HepG2 (cell line): ENCODE measurements around the gene CYB5R3. TPM values are rescaled to one million over a fixed set of nuclear protein-coding genes. Genes with fewer than 3 reads are reported as not detected.

ENCODE experiments used
- CREB1 ChIP-seq, 2 experiments: fragments of 450-650 bp in 1 of 2; IDR thresholded peaks; 2 replicates each; pipeline ENCODE4 v1.6.1; 2016 to 2017; ENCODE audit warnings: control low read depth in 1 of 2, mild to moderate bottlenecking in 1 of 2, missing compliant biosample characterization in 1 of 2, missing genetic modification characterization in 1 of 2
- EEA1 ChIP-seq: sonication (generic); formaldehyde crosslinking; IDR thresholded peaks from 2 replicates; pipeline ENCODE4 v1.5.1; 2020; ENCODE audit warnings: mild to moderate bottlenecking, missing genetic modification reagents, borderline replicate concordance
- ELF1 ChIP-seq: sonication (generic); formaldehyde crosslinking; IDR thresholded peaks from 2 replicates; pipeline ENCODE4 v1.4.0; 2020; ENCODE audit warnings: missing genetic modification reagents
- MAFG ChIP-seq: sonication (generic); formaldehyde crosslinking; IDR thresholded peaks from 2 replicates; pipeline ENCODE4 v1.5.1; 2020; ENCODE audit warnings: mild to moderate bottlenecking, missing genetic modification reagents
- MED13 ChIP-seq: sonication (generic); formaldehyde crosslinking; IDR thresholded peaks from 2 replicates; pipeline ENCODE4 v1.5.0; 2020; ENCODE audit warnings: missing genetic modification reagents
- SALL1 ChIP-seq: sonication (generic); formaldehyde crosslinking; IDR thresholded peaks from 2 replicates; pipeline ENCODE4 v1.8.0; 2022; ENCODE audit warnings: mild to moderate bottlenecking, missing genetic modification reagents
- SMAD1 ChIP-seq: sonication (generic); formaldehyde crosslinking; IDR thresholded peaks from 2 replicates; pipeline ENCODE4 v1.4.0; 2020; ENCODE audit warnings: missing genetic modification reagents, low read depth, mild to moderate bottlenecking, borderline replicate concordance
- SNAI1 ChIP-seq: sonication (generic); formaldehyde crosslinking; IDR thresholded peaks from 2 replicates; pipeline ENCODE4 v1.5.0; 2020; ENCODE audit warnings: mild to moderate bottlenecking, missing genetic modification reagents, borderline replicate concordance
- SOX6 ChIP-seq, 2 experiments: fragments of 450-650 bp in 1 of 2; sonication (generic) in 1 of 2; formaldehyde crosslinking in 1 of 2; IDR thresholded peaks; 2 replicates each; pipeline versions ENCODE4 v1.4.0 to v1.6.1; 2017 to 2020; ENCODE audit warnings: antibody characterized with exemption in 1 of 2, mild to moderate bottlenecking in 1 of 2, missing genetic modification reagents in 1 of 2
- SSRP1 ChIP-seq: IDR thresholded peaks from 2 replicates; pipeline ENCODE4 v1.6.1; 2016; ENCODE audit warnings: control low read depth
- STAG1 ChIP-seq: sonication (generic); formaldehyde crosslinking; IDR thresholded peaks from 2 replicates; pipeline ENCODE4 v1.4.0; 2020; ENCODE audit warnings: missing genetic modification reagents
- ZFY ChIP-seq: sonication (generic); formaldehyde crosslinking; IDR thresholded peaks from 2 replicates; pipeline ENCODE4 v1.4.0; 2020; ENCODE audit warnings: missing genetic modification reagents
- ZNF251 ChIP-seq: sonication (generic); formaldehyde crosslinking; IDR thresholded peaks from 2 replicates; pipeline ENCODE4 v1.9.0; 2021; ENCODE audit warnings: mild to moderate bottlenecking, missing genetic modification reagents
- ZNF256 ChIP-seq: sonication (generic); formaldehyde crosslinking; conservative IDR thresholded peaks from 2 replicates; pipeline ENCODE4 v1.4.0; 2020; ENCODE audit warnings: missing genetic modification reagents
- ZNF446 ChIP-seq: sonication (generic); formaldehyde crosslinking; IDR thresholded peaks from 2 replicates; pipeline ENCODE4 v1.5.0; 2020; ENCODE audit warnings: mild to moderate bottlenecking, missing genetic modification reagents
- ZNF468 ChIP-seq: sonication (generic); formaldehyde crosslinking; IDR thresholded peaks from 2 replicates; pipeline ENCODE4 v1.8.0; 2022; ENCODE audit warnings: mild to moderate bottlenecking, moderate library complexity, missing genetic modification reagents
- ZNF543 ChIP-seq: sonication (generic); formaldehyde crosslinking; IDR thresholded peaks from 2 replicates; pipeline ENCODE4 v1.4.0; 2020; ENCODE audit warnings: mild to moderate bottlenecking, missing genetic modification reagents
- ZNF75D ChIP-seq: sonication (generic); formaldehyde crosslinking; IDR thresholded peaks from 2 replicates; pipeline ENCODE4 v1.8.1; 2023; ENCODE audit warnings: missing genetic modification reagents, mild to moderate bottlenecking, borderline replicate concordance
- polyA plus RNA-seq, 8 experiments: library from polyadenylated mRNA; depleted of rRNA in 3 of 8; stranded (reverse) in 7 of 8; unstranded in 1 of 8; fragments of >200 nt; fragmentation: Illumina TruSeq in 4 of 8; extraction: Trizol in 4 of 8; gene quantifications; 2 replicates each; pipeline versions ENCODE4 v1.2.1 to v1.2.3, GENCODE V29; 2011 to 2016; ENCODE audit warnings: low read depth in 4 of 8, missing spikeins in 1 of 8, mixed read lengths in 1 of 8; ENCODE audit not compliant: insufficient read depth in 1 of 8
- total RNA-seq, 5 experiments: library from RNA; depleted of rRNA; stranded (reverse); fragments of >200 nt; fragmentation: Illumina TruSeq; extraction: Trizol; gene quantifications; 2 replicates each; pipeline ENCODE4 v1.2.3, GENCODE V29; 2016; ENCODE audit warnings: low read depth in 1 of 5
- TF ChIP-seq, protein P1 (sequence below): IDR thresholded peaks from 2 replicates; pipeline ENCODE4 v1.6.1; 2016; ENCODE audit warnings: low read depth, borderline replicate concordance
- TF ChIP-seq, protein P2 (sequence below): sonication (generic); formaldehyde crosslinking; IDR thresholded peaks from 2 replicates; pipeline ENCODE4 v1.5.1; 2020; ENCODE audit warnings: mild to moderate bottlenecking, missing genetic modification reagents
- TF ChIP-seq, protein P3 (sequence below): sonication (generic); formaldehyde crosslinking; IDR thresholded peaks from 2 replicates; pipeline ENCODE4 v1.4.0; 2020; ENCODE audit warnings: mild to moderate bottlenecking, low read depth, missing genetic modification reagents
- TF ChIP-seq, protein P4 (sequence below): sonication (generic); formaldehyde crosslinking; IDR thresholded peaks from 2 replicates; pipeline ENCODE4 v1.4.0; 2020; ENCODE audit warnings: missing genetic modification reagents, borderline replicate concordance

CYB5R3 gene
- total and polyA plus RNA-seq, 2 of the 13 experiments (the other 11 are each of a cell fraction or from before 2014, with no cell fraction given) = 32.4 to 305 TPM

DNA sequence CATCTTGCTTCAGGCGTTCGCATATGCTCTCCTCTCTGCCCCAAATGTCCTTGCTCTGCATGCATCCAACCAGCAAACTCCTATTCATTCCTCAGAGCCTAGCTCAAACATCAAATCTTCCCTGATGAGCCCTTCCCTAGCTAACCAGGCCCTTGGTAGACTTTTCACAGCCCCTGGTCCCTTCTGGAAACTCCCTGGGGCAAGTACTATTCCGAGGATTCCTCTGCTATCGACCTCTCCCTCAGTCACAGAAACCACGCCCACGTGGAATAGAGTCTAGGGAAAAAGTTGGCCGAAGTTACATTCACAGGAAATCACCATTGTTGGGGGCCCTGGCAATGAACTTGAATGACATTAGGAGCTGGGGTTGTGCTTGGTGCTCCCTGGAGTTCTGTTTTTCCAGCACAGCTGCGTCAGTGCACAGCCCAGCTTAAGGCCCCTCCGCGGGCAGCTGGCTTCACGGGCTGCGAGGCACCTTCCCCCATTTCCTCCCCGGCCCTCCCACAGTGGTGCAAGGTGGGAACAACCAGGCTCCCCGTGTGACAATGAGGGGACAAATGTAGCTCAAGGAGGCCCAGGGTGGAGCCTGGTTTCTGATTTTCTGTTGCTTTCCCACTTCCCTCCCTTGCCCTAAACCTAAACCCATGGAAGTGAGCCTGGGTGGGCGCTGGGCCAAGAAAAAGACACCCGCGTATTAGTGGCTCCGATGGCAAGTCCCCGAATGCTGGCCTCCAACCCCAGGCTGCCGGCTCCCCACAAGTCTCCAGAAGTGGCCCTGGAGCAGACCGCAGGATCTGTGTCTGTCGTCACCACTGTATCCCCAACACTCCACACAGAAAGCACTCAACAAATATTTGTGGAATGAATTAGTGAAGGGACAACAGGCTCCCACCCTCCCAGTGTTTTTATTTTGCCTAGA lies 4.5 kb downstream of the CYB5R3 start (continued):
- TF ChIP-seq SMAD1 (no peak), MED13 (CRISPR knock-in tag) (no peak), ZNF251 (CRISPR knock-in tag) (no peak), SOX6 (IDR thresholded peaks at IDR 0.05) (no peak), SOX6 (CRISPR knock-in tag; IDR thresholded peaks at IDR 0.05) (peak; percentile 68), SNAI1 (CRISPR knock-in tag) (peak; percentile 33; the same call in 1 of the 2 replicates), ELF1 (CRISPR knock-in tag) (no peak), ZNF446 (no peak), ZNF543 (CRISPR knock-in tag) (0 out of 2 replicates have a peak, but pooled peaks have one; percentile 38), ZNF75D (CRISPR knock-in tag) (no peak), ZNF468 (CRISPR knock-in tag) (no peak), ZFY (no peak), ZNF256 (CRISPR knock-in tag) (no peak), STAG1 (CRISPR knock-in tag) (0 out of 2 replicates have a peak, but pooled peaks have one; percentile 5), SALL1 (CRISPR knock-in tag) (no peak), SSRP1 (no peak), EEA1 (no peak), CREB1 (IDR thresholded peaks at IDR 0.05) (no peak), CREB1 (CRISPR knock-in tag; IDR thresholded peaks at IDR 0.05) (no peak), MAFG (CRISPR knock-in tag) (no peak)
- TF ChIP-seq, protein P1, sequence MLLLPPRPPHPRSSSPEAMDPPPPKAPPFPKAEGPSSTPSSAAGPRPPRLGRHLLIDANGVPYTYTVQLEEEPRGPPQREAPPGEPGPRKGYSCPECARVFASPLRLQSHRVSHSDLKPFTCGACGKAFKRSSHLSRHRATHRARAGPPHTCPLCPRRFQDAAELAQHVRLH (CRISPR knock-in tag) = 0 out of 2 replicates have a peak, but pooled peaks have one; percentile 15
- TF ChIP-seq, protein P2, sequence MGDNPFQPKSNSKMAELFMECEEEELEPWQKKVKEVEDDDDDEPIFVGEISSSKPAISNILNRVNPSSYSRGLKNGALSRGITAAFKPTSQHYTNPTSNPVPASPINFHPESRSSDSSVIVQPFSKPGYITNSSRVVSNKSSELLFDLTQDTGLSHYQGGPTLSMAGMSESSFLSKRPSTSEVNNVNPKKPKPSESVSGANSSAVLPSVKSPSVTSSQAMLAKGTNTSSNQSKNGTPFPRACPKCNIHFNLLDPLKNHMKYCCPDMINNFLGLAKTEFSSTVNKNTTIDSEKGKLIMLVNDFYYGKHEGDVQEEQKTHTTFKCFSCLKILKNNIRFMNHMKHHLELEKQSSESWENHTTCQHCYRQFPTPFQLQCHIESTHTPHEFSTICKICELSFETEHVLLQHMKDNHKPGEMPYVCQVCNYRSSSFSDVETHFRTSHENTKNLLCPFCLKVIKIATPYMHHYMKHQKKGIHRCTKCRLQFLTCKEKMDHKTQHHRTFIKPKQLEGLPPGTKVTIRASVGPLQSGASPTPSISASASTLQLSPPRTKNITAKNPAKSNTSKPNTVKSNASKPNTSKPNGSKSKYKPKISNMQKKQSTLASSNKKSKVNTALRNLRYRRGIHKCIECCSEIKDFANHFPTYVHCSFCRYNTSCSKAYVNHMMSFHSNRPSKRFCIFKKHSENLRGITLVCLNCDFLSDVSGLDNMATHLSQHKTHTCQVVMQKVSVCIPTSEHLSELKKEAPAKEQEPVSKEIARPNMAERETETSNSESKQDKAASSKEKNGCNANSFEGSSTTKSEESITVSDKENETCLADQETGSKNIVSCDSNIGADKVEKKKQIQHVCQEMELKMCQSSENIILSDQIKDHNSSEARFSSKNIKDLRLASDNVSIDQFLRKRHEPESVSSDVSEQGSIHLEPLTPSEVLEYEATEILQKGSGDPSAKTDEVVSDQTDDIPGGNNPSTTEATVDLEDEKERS (CRISPR knock-in tag) = no peak
- TF ChIP-seq, protein P3, sequence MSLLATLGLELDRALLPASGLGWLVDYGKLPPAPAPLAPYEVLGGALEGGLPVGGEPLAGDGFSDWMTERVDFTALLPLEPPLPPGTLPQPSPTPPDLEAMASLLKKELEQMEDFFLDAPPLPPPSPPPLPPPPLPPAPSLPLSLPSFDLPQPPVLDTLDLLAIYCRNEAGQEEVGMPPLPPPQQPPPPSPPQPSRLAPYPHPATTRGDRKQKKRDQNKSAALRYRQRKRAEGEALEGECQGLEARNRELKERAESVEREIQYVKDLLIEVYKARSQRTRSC = 0 out of 2 replicates have a peak, but pooled peaks have one; percentile 8
- TF ChIP-seq, protein P4, sequence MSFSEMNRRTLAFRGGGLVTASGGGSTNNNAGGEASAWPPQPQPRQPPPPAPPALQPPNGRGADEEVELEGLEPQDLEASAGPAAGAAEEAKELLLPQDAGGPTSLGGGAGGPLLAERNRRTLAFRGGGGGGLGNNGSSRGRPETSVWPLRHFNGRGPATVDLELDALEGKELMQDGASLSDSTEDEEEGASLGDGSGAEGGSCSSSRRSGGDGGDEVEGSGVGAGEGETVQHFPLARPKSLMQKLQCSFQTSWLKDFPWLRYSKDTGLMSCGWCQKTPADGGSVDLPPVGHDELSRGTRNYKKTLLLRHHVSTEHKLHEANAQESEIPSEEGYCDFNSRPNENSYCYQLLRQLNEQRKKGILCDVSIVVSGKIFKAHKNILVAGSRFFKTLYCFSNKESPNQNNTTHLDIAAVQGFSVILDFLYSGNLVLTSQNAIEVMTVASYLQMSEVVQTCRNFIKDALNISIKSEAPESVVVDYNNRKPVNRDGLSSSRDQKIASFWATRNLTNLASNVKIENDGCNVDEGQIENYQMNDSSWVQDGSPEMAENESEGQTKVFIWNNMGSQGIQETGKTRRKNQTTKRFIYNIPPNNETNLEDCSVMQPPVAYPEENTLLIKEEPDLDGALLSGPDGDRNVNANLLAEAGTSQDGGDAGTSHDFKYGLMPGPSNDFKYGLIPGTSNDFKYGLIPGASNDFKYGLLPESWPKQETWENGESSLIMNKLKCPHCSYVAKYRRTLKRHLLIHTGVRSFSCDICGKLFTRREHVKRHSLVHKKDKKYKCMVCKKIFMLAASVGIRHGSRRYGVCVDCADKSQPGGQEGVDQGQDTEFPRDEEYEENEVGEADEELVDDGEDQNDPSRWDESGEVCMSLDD (CRISPR knock-in tag) = no peak
